Measurements from ENCODE around the gene POGK. TPM values are rescaled to one million over a fixed set of nuclear protein-coding genes. Genes with fewer than 3 reads are reported as not detected.
A peak's percentile ranks its signal among the peaks of the same experiment; 100 is the strongest.

The POGK gene
- 12.5 TPM for polyA plus RNA-seq (2012; ENCODE audit: low read depth, missing spikeins)

GRCh38 chr1:166838766-166839599 is at the start of gene POGK:
POGK (plus strand) TSS chr1:166839475; CDS start chr1:166840957, 1,482 bp downstream.
- DNase-seq (ENCODE audit: insufficient read length, low spot score) = peak; percentile 87
- FAIRE-seq = peak; percentile 89
- peak; percentile 82 for TF ChIP-seq POLR2AphosphoS5 (IDR thresholded peaks at IDR 0.05; ENCODE audit: low read depth, low read length)
- no peak for TF ChIP-seq TAF1 (IDR thresholded peaks at IDR 0.05; ENCODE audit: low read depth, low read length)
- no peak for TF ChIP-seq PAX5 (IDR thresholded peaks at IDR 0.05; ENCODE audit: insufficient read depth, low read length, severe bottlenecking)
- TF ChIP-seq SPI1 (IDR thresholded peaks at IDR 0.05; ENCODE audit: low read depth, low read length) = no peak
- peak; percentile 78 for TF ChIP-seq POLR2A (IDR thresholded peaks at IDR 0.05; ENCODE audit: low read depth, low read length)
- TF ChIP-seq POU2F2 (IDR thresholded peaks at IDR 0.05; ENCODE audit: low read depth, low read length) = no peak

- no peak for TF ChIP-seq SPI1 (IDR thresholded peaks at IDR 0.05; ENCODE audit: low read depth, low read length)
- TF ChIP-seq TAF1 (IDR thresholded peaks at IDR 0.05; ENCODE audit: low read depth, low read length) = no peak
- no peak for TF ChIP-seq POLR2AphosphoS5 (IDR thresholded peaks at IDR 0.05; ENCODE audit: low read depth, low read length)
- TF ChIP-seq PAX5 (IDR thresholded peaks at IDR 0.05; ENCODE audit: insufficient read depth, low read length, severe bottlenecking) = no peak
- no peak for TF ChIP-seq POLR2A (IDR thresholded peaks at IDR 0.05; ENCODE audit: low read depth, low read length)
- TF ChIP-seq POU2F2 (IDR thresholded peaks at IDR 0.05; ENCODE audit: low read depth, low read length) = no peak
- FAIRE-seq (no peak), DNase-seq (ENCODE audit: insufficient read length, low spot score) (no peak)
Observed at GRCh38 chr1:166796620-166797236, 42.5 kb upstream of the POGK start.

GRCh38 chr1:166808952-166809351 is 30.3 kb upstream of the POGK start:
- DNase-seq (ENCODE audit: insufficient read length, low spot score) = no peak
- FAIRE-seq = no peak

GRCh38 chr1:166811691-166812090 is 27.6 kb upstream of the POGK start:
- DNase-seq (ENCODE audit: insufficient read length, low spot score) (no peak), FAIRE-seq (no peak)
- TF ChIP-seq SPI1 (IDR thresholded peaks at IDR 0.05; ENCODE audit: low read depth, low read length) (no peak), POU2F2 (IDR thresholded peaks at IDR 0.05; ENCODE audit: low read depth, low read length) (no peak), TAF1 (IDR thresholded peaks at IDR 0.05; ENCODE audit: low read depth, low read length) (no peak), POLR2A (IDR thresholded peaks at IDR 0.05; ENCODE audit: low read depth, low read length) (no peak), POLR2AphosphoS5 (IDR thresholded peaks at IDR 0.05; ENCODE audit: low read depth, low read length) (no peak), PAX5 (IDR thresholded peaks at IDR 0.05; ENCODE audit: insufficient read depth, low read length, severe bottlenecking) (no peak)

More at GRCh38 chr1:166808952-166809351, 30.3 kb upstream of the POGK start:
- TF ChIP-seq PAX5 (IDR thresholded peaks at IDR 0.05; ENCODE audit: insufficient read depth, low read length, severe bottlenecking) (no peak), POLR2AphosphoS5 (IDR thresholded peaks at IDR 0.05; ENCODE audit: low read depth, low read length) (no peak), TAF1 (IDR thresholded peaks at IDR 0.05; ENCODE audit: low read depth, low read length) (no peak), POU2F2 (IDR thresholded peaks at IDR 0.05; ENCODE audit: low read depth, low read length) (no peak), SPI1 (IDR thresholded peaks at IDR 0.05; ENCODE audit: low read depth, low read length) (no peak), POLR2A (IDR thresholded peaks at IDR 0.05; ENCODE audit: low read depth, low read length) (no peak)

- TF ChIP-seq PAX5 (IDR thresholded peaks at IDR 0.05; ENCODE audit: insufficient read depth, low read length, severe bottlenecking) (no peak), TAF1 (IDR thresholded peaks at IDR 0.05; ENCODE audit: low read depth, low read length) (no peak), POLR2AphosphoS5 (IDR thresholded peaks at IDR 0.05; ENCODE audit: low read depth, low read length) (no peak), POLR2A (IDR thresholded peaks at IDR 0.05; ENCODE audit: low read depth, low read length) (no peak), POU2F2 (IDR thresholded peaks at IDR 0.05; ENCODE audit: low read depth, low read length) (no peak), SPI1 (IDR thresholded peaks at IDR 0.05; ENCODE audit: low read depth, low read length) (no peak)
- FAIRE-seq (no peak), DNase-seq (ENCODE audit: insufficient read length, low spot score) (no peak)
Observed at GRCh38 chr1:166813508-166814223, 25.6 kb upstream of the POGK start.

- no peak for TF ChIP-seq POLR2AphosphoS5 (IDR thresholded peaks at IDR 0.05; ENCODE audit: low read depth, low read length)
- TF ChIP-seq TAF1 (IDR thresholded peaks at IDR 0.05; ENCODE audit: low read depth, low read length) = no peak
- TF ChIP-seq PAX5 (IDR thresholded peaks at IDR 0.05; ENCODE audit: insufficient read depth, low read length, severe bottlenecking) = no peak
- TF ChIP-seq SPI1 (IDR thresholded peaks at IDR 0.05; ENCODE audit: low read depth, low read length) = no peak
- TF ChIP-seq POU2F2 (IDR thresholded peaks at IDR 0.05; ENCODE audit: low read depth, low read length) = no peak
- no peak for TF ChIP-seq POLR2A (IDR thresholded peaks at IDR 0.05; ENCODE audit: low read depth, low read length)
- FAIRE-seq (no peak), DNase-seq (ENCODE audit: insufficient read length, low spot score) (no peak)
Observed at GRCh38 chr1:166814611-166815010, 24.7 kb upstream of the POGK start.

GRCh38 chr1:166819974-166820373 is 19.3 kb upstream of the POGK start:
- DNase-seq (ENCODE audit: insufficient read length, low spot score) = no peak
- FAIRE-seq = no peak
- no peak for TF ChIP-seq SPI1 (IDR thresholded peaks at IDR 0.05; ENCODE audit: low read depth, low read length)
- TF ChIP-seq POLR2AphosphoS5 (IDR thresholded peaks at IDR 0.05; ENCODE audit: low read depth, low read length) = no peak
- TF ChIP-seq TAF1 (IDR thresholded peaks at IDR 0.05; ENCODE audit: low read depth, low read length) = no peak
- TF ChIP-seq PAX5 (IDR thresholded peaks at IDR 0.05; ENCODE audit: insufficient read depth, low read length, severe bottlenecking) = no peak
- TF ChIP-seq POLR2A (IDR thresholded peaks at IDR 0.05; ENCODE audit: low read depth, low read length) = no peak
- no peak for TF ChIP-seq POU2F2 (IDR thresholded peaks at IDR 0.05; ENCODE audit: low read depth, low read length)

- TF ChIP-seq SPI1 (IDR thresholded peaks at IDR 0.05; ENCODE audit: low read depth, low read length) (no peak), PAX5 (IDR thresholded peaks at IDR 0.05; ENCODE audit: insufficient read depth, low read length, severe bottlenecking) (no peak), POU2F2 (IDR thresholded peaks at IDR 0.05; ENCODE audit: low read depth, low read length) (no peak), TAF1 (IDR thresholded peaks at IDR 0.05; ENCODE audit: low read depth, low read length) (no peak), POLR2AphosphoS5 (IDR thresholded peaks at IDR 0.05; ENCODE audit: low read depth, low read length) (no peak), POLR2A (IDR thresholded peaks at IDR 0.05; ENCODE audit: low read depth, low read length) (no peak)
- no peak for FAIRE-seq
- no peak for DNase-seq (ENCODE audit: insufficient read length, low spot score)
Observed at GRCh38 chr1:166822385-166822784, 16.9 kb upstream of the POGK start.

Data from GM12891 (cell line).